Activated T-cell treated with anti-CD3 and anti-CD28 coated beads, Interleukin-2, amount 50 U/mL, for 4 hours (primary cell): Measurements from ENCODE around the gene IL24. TPM values are rescaled to one million over a fixed set of nuclear protein-coding genes. Genes with fewer than 3 reads are reported as not detected.
"Not testable (repeated sequence)": the region's sequence is repeated elsewhere in the genome, so short reads cannot be mapped to it uniquely, and the experiment has no call there.

Experiments used
- ATAC-seq, 2 donors: fragments of 200-7000 bp; cut with Tn5 transposase; one replicate each; pipeline ENCODE4 v1.10.0; 2021
- DNase-seq: peaks from one replicate; pipeline ENCODE4 v3.0.0-alpha.2; 2020
- H3K27me3 Mint-ChIP-seq: one replicate; pipeline ENCODE4 v1.8.0; 2021; ENCODE audit warnings: low read depth, mixed read lengths
- H3K36me3 Mint-ChIP-seq: one replicate; pipeline ENCODE4 v1.8.0; 2022; ENCODE audit warnings: mixed read lengths; ENCODE audit not compliant: insufficient read depth
- H3K4me1 Mint-ChIP-seq: one replicate; pipeline ENCODE4 v1.8.0; 2021; ENCODE audit warnings: low read depth, mixed read lengths
- H3K4me3 Mint-ChIP-seq: one replicate; pipeline ENCODE4 v1.8.0; 2021; ENCODE audit warnings: mild to moderate bottlenecking, moderate library complexity, mixed read lengths
- H3K9me3 Mint-ChIP-seq: one replicate; pipeline ENCODE4 v1.8.0; 2021; ENCODE audit warnings: mixed read lengths
- total RNA-seq, 3 donors: library from RNA; stranded (reverse); gene quantifications; one replicate each; pipeline ENCODE4 v1.2.1, GENCODE V29; 2021

IL24 gene
- total RNA-seq, 3 donors from 2014 or later, result 11.9 to 30.7 (median 25.0) TPM

DNA sequence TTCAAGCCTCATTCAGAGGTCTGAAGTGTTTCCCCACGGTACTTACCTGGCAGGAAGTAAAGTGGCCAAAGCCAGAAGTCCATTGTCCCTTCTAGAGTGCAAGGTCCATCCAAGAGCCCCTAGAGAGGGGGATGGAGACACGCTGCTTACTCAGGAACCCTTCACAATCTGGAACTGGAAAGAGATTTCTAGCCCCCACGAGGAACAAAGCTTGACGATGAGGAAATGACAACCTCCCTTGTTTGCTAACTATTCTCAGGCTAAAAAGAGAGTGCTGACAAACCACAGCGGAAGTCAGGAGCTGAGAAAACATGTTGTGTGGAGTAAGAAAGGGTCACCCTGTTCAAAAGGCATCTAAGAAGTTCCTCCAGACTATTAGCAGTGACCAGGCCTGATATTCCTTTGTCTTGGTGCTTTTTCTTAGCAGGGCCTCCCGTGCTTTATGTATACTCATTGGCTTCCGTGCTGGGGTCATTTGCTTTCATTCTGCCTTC, 24.6 kb downstream of the IL24 start, which contains the start of gene FCMR:
FCMR (minus strand) TSS at position 170 of the 494 bp plus-strand sequence; CDS start at position 83, 87 bp downstream.
- H3K4me1 Mint-ChIP-seq, result peaks cover 44% of the 10 kb centered on the region
- H3K36me3 Mint-ChIP-seq, result peaks cover 12% of the 10 kb centered on the region
- DNase-seq, result peak; percentile 24

GRCh38 chr1:206922524-206922923, 25.3 kb downstream of the IL24 start:
- H3K27me3 Mint-ChIP-seq, result no peaks in the 10 kb centered on the region
- peaks cover 41% of the 10 kb centered on the region for H3K4me1 Mint-ChIP-seq
- ATAC-seq (no peak), DNase-seq (no peak)
- H3K36me3 Mint-ChIP-seq, result peaks cover 8% of the 10 kb centered on the region
- no peak overlapping the region for H3K4me3 Mint-ChIP-seq
- H3K9me3 Mint-ChIP-seq, result no peaks in the 10 kb centered on the region

More for the DNA sequence above, 24.6 kb downstream of the IL24 start, which contains the start of gene FCMR:
- peak; percentile 17 to 18 for ATAC-seq
- no peaks in the 10 kb centered on the region for H3K9me3 Mint-ChIP-seq
- H3K4me3 Mint-ChIP-seq, result no peak within 1 kb of the TSS
- no peaks in the 10 kb centered on the region for H3K27me3 Mint-ChIP-seq

DNA sequence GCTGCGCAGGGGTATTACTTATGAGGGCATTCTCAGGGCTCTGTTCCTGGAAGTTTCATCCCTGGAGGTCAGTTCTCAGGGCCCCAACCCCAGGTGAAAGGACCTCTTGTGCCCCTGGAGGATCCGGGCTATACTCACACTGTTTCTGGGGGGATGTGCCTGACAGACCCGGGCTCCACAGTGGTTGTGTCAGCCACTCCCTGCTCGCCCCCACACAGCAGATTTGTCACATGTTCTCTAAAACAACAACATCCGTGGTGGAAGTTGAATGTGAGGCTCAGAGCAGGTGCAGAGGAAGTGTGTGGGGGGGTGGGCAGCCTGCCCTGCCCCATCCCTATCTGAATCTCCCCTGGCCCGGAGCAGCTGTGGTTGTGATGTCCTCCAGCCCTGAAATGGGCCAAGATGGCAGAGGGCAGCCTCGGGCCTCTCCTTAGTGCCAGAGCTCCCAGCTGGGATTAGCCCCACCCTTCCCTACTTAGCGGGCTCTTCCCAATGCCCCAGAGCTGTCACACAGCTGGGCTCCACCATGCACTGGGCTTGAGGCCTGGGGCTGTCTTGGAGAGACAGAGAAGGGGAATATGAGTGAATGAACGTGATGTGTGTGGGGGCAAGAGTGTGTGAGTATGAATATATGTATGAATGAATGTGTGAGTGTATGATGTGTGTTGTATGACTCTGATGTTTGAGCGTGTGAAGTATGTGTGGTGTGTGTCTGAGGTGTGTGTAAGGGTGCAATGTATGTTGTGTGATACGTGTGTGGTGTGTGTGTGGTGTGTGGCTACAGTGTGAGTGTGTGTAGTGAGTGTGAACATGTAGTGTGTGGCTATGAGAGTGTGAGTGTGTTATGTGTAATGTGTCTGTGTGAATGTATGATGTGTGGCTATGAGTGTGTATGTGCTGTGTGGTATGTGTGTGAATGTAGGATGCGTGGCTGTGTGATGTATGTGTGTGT, 26.0 kb downstream of the IL24 start:
- H3K27me3 Mint-ChIP-seq, result no peaks in the 10 kb centered on the region
- H3K9me3 Mint-ChIP-seq, result no peaks in the 10 kb centered on the region
- H3K36me3 Mint-ChIP-seq, result peaks cover 5% of the 10 kb centered on the region
- H3K4me1 Mint-ChIP-seq, result peaks cover 39% of the 10 kb centered on the region
- no peak overlapping the region for H3K4me3 Mint-ChIP-seq
- ATAC-seq, result peak; percentile 76 to 78
- DNase-seq, result peak; percentile 62

DNA sequence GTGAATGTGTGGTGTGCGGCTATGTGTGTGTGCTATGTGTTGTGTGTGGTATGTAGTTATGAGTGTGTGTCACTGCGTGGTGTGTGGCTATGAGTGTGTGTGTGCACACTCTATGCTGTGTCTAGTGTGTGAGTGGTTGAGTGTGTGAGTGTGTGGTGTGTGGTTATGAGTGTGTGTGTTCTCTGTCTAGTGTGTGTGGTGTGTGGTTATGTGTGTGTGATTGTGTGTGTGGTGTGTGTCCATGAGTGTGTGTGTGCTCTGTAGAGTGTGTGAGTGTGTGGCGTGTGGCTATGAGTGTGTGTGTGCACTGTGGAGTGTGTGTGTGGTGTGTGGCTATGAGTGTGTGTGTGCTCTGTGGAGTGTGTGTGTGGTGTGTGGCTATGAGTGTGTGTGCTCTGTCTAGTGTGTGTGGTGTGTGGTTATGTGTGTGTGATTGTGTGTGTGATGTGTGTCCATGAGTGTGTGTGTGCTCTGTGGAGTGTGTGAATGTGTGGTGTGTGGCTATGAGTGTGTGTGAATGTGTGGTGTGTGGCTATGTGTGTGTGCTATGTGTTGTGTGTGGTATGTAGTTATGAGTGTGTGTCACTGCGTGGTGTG, 26.8 kb downstream of the IL24 start:
- ATAC-seq, H3K9me3 Mint-ChIP-seq, H3K36me3 Mint-ChIP-seq, DNase-seq, H3K4me3 Mint-ChIP-seq, H3K27me3 Mint-ChIP-seq: not testable (repeated sequence)
- peaks cover 37% of the 10 kb centered on the region for H3K4me1 Mint-ChIP-seq

DNA sequence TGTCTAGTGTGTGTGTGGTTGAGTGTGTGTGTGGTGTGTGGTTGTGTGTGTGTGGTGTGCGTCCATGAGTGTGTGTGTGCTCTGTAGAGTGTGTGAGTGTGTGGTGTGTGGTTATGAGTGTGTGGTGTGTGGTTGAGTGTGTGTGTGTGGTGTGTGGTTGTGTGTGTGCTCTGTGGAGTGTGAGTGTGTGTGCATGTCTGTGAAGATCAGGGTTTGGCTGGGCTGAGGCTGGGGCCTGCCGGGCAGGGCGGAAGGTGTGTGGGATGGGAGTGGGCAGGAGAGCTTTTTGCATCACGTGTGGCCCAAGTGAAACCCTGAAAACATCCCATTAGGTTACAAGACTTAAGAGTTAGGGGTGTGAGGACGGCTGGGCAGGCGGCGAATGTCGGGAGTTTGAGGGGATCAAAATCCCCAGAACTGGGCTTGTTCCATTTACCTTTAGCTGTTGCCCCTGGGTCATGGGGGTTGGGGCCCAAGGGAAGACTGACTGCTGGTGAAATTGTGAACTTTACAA, 27.4 kb downstream of the IL24 start:
- Mint-ChIP-seq H3K4me1 (peaks cover 36% of the 10 kb centered on the region), H3K27me3 (no peaks in the 10 kb centered on the region)
- no peak for ATAC-seq

GRCh38 chr1:206925106-206925736, 28.0 kb downstream of the IL24 start:
- DNase-seq, result peak; percentile 46
- peak; percentile 38 to 53 for ATAC-seq
- no peaks in the 10 kb centered on the region for H3K9me3 Mint-ChIP-seq
- H3K4me3 Mint-ChIP-seq, result no peak overlapping the region
- H3K27me3 Mint-ChIP-seq, result no peaks in the 10 kb centered on the region
- H3K4me1 Mint-ChIP-seq, result peaks cover 38% of the 10 kb centered on the region
- peaks cover 4% of the 10 kb centered on the region for H3K36me3 Mint-ChIP-seq

More for the DNA sequence above, 27.4 kb downstream of the IL24 start:
- no peak for DNase-seq
- Mint-ChIP-seq H3K36me3 (peaks cover 4% of the 10 kb centered on the region), H3K9me3 (no peaks in the 10 kb centered on the region), H3K4me3 (no peak overlapping the region)

- ATAC-seq (no peak), DNase-seq (no peak)
- Mint-ChIP-seq H3K36me3 (no peaks in the 10 kb centered on the region), H3K27me3 (no peaks in the 10 kb centered on the region), H3K4me1 (peaks cover 39% of the 10 kb centered on the region), H3K4me3 (no peak overlapping the region), H3K9me3 (no peaks in the 10 kb centered on the region)
These were observed 29.0 kb downstream of the IL24 start for GRCh38 chr1:206926286-206926685.

- ATAC-seq, result no peak
These were observed 32.3 kb downstream of the IL24 start for GRCh38 chr1:206929524-206929923.

GRCh38 chr1:206930210-206930798, 33.1 kb downstream of the IL24 start:
- Mint-ChIP-seq H3K4me1 (peaks cover 51% of the 10 kb centered on the region), H3K4me3 (peak overlapping the region; percentile 27), H3K27me3 (no peaks in the 10 kb centered on the region), H3K36me3 (no peaks in the 10 kb centered on the region), H3K9me3 (no peaks in the 10 kb centered on the region)
- DNase-seq, result no peak
- peak; percentile 54 to 61 for ATAC-seq

More at GRCh38 chr1:206929524-206929923, 32.3 kb downstream of the IL24 start:
- H3K4me1 Mint-ChIP-seq, result peaks cover 51% of the 10 kb centered on the region
- DNase-seq, result no peak
- no peaks in the 10 kb centered on the region for H3K9me3 Mint-ChIP-seq
- H3K4me3 Mint-ChIP-seq, result peak overlapping the region; percentile 40
- no peaks in the 10 kb centered on the region for H3K27me3 Mint-ChIP-seq
- H3K36me3 Mint-ChIP-seq, result no peaks in the 10 kb centered on the region

DNA sequence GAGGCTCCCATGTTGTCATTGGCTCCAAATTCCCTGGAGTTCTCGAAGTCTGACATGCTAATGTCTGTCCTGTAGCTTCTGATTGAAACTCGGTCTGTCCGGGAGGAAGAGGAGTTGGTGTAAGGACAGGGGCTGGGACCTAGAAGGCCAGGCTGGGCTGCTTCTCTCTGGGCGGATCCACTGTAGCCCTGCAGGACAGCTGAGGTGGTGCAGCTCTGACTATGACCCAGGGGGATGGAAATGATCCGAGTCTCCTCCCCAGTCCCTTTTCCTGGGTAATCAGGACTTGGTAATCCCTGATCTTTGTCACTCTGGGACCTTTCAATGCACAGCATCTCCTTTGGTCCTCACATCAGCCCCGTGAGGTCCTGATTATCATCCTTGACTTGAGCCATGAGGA, 34.5 kb downstream of the IL24 start:
- H3K27me3 Mint-ChIP-seq, result no peaks in the 10 kb centered on the region
- H3K36me3 Mint-ChIP-seq, result no peaks in the 10 kb centered on the region
- DNase-seq (no peak), ATAC-seq (no peak)
- H3K9me3 Mint-ChIP-seq, result no peaks in the 10 kb centered on the region
- H3K4me3 Mint-ChIP-seq, result no peak overlapping the region
- H3K4me1 Mint-ChIP-seq, result peaks cover 47% of the 10 kb centered on the region

DNA sequence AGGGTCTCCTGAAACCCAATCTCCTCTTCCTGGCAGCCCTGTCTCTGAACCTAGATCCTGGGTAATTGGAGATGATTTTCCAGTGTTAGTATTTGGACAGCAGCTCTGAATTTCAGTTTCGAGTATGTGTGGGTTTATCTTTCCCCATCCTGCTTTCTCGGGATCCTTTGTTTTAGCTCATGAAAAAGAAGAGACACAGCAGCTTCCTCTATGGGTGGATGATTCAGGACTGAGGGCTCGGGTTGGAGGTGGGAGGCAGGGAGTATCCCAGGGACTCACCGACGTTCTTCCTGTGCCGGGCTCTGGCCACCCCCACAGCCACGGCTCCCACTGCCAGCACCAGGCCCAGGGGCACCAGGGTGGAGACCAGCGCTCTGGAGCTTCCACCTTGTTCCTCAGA, 34.9 kb downstream of the IL24 start:
- Mint-ChIP-seq H3K27me3 (no peaks in the 10 kb centered on the region), H3K36me3 (no peaks in the 10 kb centered on the region), H3K9me3 (no peaks in the 10 kb centered on the region), H3K4me1 (peaks cover 46% of the 10 kb centered on the region), H3K4me3 (no peak overlapping the region)
- ATAC-seq (no peak), DNase-seq (no peak)

- ATAC-seq, result peak; percentile 60 to 70
- no peaks in the 10 kb centered on the region for H3K9me3 Mint-ChIP-seq
These were observed 36.2 kb downstream of the IL24 start for GRCh38 chr1:206933333-206933945.

GRCh38 chr1:206935491-206936067, 38.3 kb downstream of the IL24 start:
- Mint-ChIP-seq H3K9me3 (no peaks in the 10 kb centered on the region), H3K36me3 (no peaks in the 10 kb centered on the region), H3K27me3 (no peaks in the 10 kb centered on the region), H3K4me1 (peaks cover 22% of the 10 kb centered on the region), H3K4me3 (no peak overlapping the region)
- DNase-seq (peak; percentile 31), ATAC-seq (peak; percentile 65 to 70)

More at GRCh38 chr1:206933333-206933945, 36.2 kb downstream of the IL24 start:
- H3K36me3 Mint-ChIP-seq, result no peaks in the 10 kb centered on the region
- no peaks in the 10 kb centered on the region for H3K27me3 Mint-ChIP-seq
- peak; percentile 73 for DNase-seq
- peaks cover 37% of the 10 kb centered on the region for H3K4me1 Mint-ChIP-seq
- no peak overlapping the region for H3K4me3 Mint-ChIP-seq
